Panc1 (cell line): ENCODE measurements around the gene RPL3. TPM values are rescaled to one million over a fixed set of nuclear protein-coding genes. Genes with fewer than 3 reads are reported as not detected.

Experiments used
- ATAC-seq: fragments of 200-7000 bp; cut with Tn5 transposase; 2 replicates; pipeline ENCODE4 v1.9.1; 2020; ENCODE audit warnings: mild to moderate bottlenecking, moderate library complexity
- BruUV-seq: library from RNA; stranded (reverse); fragments of 400-500 nt; replicated peaks from 2 replicates; lab custom pipeline; 2021; lab: Mats Ljungman, UMichigan
- CTCF ChIA-PET: fragments of 300-600 bp; sonication (Branson Sonifier 250); formaldehyde crosslinking; loops from one replicate; lab custom pipeline; 2022; ENCODE audit warnings: antibody characterized with exemption; lab: Charles Lee
- POLR2A ChIA-PET: fragments of 300-600 bp; sonication (Branson Sonifier 250); formaldehyde crosslinking; loops from one replicate; lab custom pipeline; 2022; ENCODE audit warnings: antibody characterized with exemption; lab: Charles Lee
- DNase-seq: peaks from one replicate; pipeline ENCODE4 v3.0.0-alpha.2; 2010; ENCODE audit warnings: low read depth, low spot score
- H3K27ac ChIP-seq: 2 replicates; pipeline ENCODE4 v1.5.1; 2011; ENCODE audit warnings: mild to moderate bottlenecking, low read length, inconsistent platforms
- H3K27me3 ChIP-seq: fragments of 200-500 bp; sonication (Bioruptor generic); 2 replicates; pipeline ENCODE4 v1.6.0; 2014; ENCODE audit warnings: low read length, inconsistent platforms; ENCODE audit not compliant: control insufficient read depth, insufficient read depth
- H3K36me3 ChIP-seq: fragments of 200-500 bp; sonication (Bioruptor generic); 2 replicates; pipeline ENCODE4 v1.5.1; 2014; ENCODE audit warnings: inconsistent platforms, mild to moderate bottlenecking, low read length, moderate library complexity; ENCODE audit not compliant: control insufficient read depth, insufficient read depth
- H3K4me1 ChIP-seq: 2 replicates; pipeline ENCODE4 v1.5.1; 2011; ENCODE audit warnings: inconsistent platforms, mild to moderate bottlenecking, low read length, moderate library complexity; ENCODE audit not compliant: control insufficient read depth, insufficient read depth
- H3K4me3 ChIP-seq, 2 experiments: 2 replicates each; pipeline ENCODE4 v1.5.1; 2011 to 2012; ENCODE audit warnings: low read depth in 2 of 2, low read length in 2 of 2, mild to moderate bottlenecking in 2 of 2, inconsistent platforms in 1 of 2, moderate library complexity in 1 of 2
- H3K9me3 ChIP-seq: fragments of 200-500 bp; sonication (Bioruptor generic); 2 replicates; pipeline ENCODE4 v1.5.1; 2014; ENCODE audit warnings: low read depth, mild to moderate bottlenecking, inconsistent platforms, low read length, moderate library complexity; ENCODE audit not compliant: control insufficient read depth, insufficient read depth
- CTCF ChIP-seq: fragments of 450-650 bp; IDR thresholded peaks from 2 replicates; pipeline ENCODE4 v1.5.1; 2017; ENCODE audit warnings: mild to moderate bottlenecking
- POLR2AphosphoS5 ChIP-seq: IDR thresholded peaks from 2 replicates; pipeline ENCODE4 v1.6.1; 2012; ENCODE audit warnings: mild to moderate bottlenecking, low read depth, low read length, moderate library complexity
- REST ChIP-seq, 2 experiments: IDR thresholded peaks; 2 replicates each; pipeline ENCODE4 v1.6.1; 2011 to 2012; ENCODE audit warnings: low read depth in 2 of 2, control low read depth in 1 of 2, low read length in 1 of 2, mild to moderate bottlenecking in 1 of 2, moderate library complexity in 1 of 2; ENCODE audit not compliant: insufficient read depth in 1 of 2
- SIN3A ChIP-seq: IDR thresholded peaks from 2 replicates; pipeline ENCODE4 v1.6.1; 2012; ENCODE audit warnings: low read depth, mild to moderate bottlenecking, low read length, moderate library complexity, borderline replicate concordance; ENCODE audit not compliant: insufficient read depth
- TCF7L2 ChIP-seq: IDR thresholded peaks from 2 replicates; pipeline ENCODE4 v1.6.1; 2011; ENCODE audit warnings: mild to moderate bottlenecking, low read depth, low read length, inconsistent platforms
- in situ Hi-C: cut with HindIII; loops from 2 replicates; pipeline ENCODE4 v1.10.0; 2016; ENCODE audit warnings: low sequenced_read_pairs, low pct_unique_long_range_greater_than_20kb
- intact Hi-C: fragments of 100-400 bp; cut with micrococcal nuclease; formaldehyde crosslinking; loops from one replicate; pipeline ENCODE4 v1.10.0; 2022; ENCODE audit not compliant: unreplicated experiment
- total RNA-seq: library from RNA; stranded (reverse); gene quantifications from one replicate; pipeline ENCODE4 v1.2.1, GENCODE V29; 2021; ENCODE audit not compliant: unreplicated experiment

Gene RPL3
- total RNA-seq, 1 experiment from 2014 or later: 885 TPM

GRCh38 chr22:39296981-39297489 lies 22.4 kb downstream of the RPL3 start:
- intact Hi-C loops (no loop called here), in situ Hi-C loops (no loop called here)
- no peaks in the 10 kb centered on the region for H3K27me3 ChIP-seq
- TF ChIP-seq TCF7L2 (no peak), REST (IDR thresholded peaks at IDR 0.05; ENCODE audit: insufficient read depth in 1 of 2, low read depth in 2 of 2, low read length in 1 of 2) (no peak), SIN3A (no peak), CTCF (no peak), POLR2AphosphoS5 (no peak)
- CTCF ChIA-PET: interaction anchor here (0.6 to 0.7 kb wide), 2 partner anchors 10 to 233 kb away, joined by 3 read pairs; no protein-coding TSS in a partner anchor
- peak overlapping the region; percentile 90 for H3K27ac ChIP-seq
- peak; percentile 5; the same call in 1 of the 2 replicates for ATAC-seq
- no peak for DNase-seq
- H3K36me3 ChIP-seq: no peaks in the 10 kb centered on the region
- H3K4me3 ChIP-seq: no peak overlapping the region
- H3K4me1 ChIP-seq: peaks cover 67% of the 10 kb centered on the region
- POLR2A ChIA-PET: no interaction called here
- no peaks in the 10 kb centered on the region for H3K9me3 ChIP-seq
- no TSS peak for BruUV-seq

GRCh38 chr22:39296535-39296934 lies 22.9 kb downstream of the RPL3 start:
- CTCF ChIA-PET: no interaction called here
- peak overlapping the region; percentile 90 for H3K27ac ChIP-seq
- no peaks in the 10 kb centered on the region for H3K9me3 ChIP-seq
- BruUV-seq: no TSS peak
- ATAC-seq (no peak), DNase-seq (no peak)
- H3K27me3 ChIP-seq: no peaks in the 10 kb centered on the region
- no peak overlapping the region for H3K4me3 ChIP-seq
- in situ Hi-C loops: no loop called here
- H3K36me3 ChIP-seq: no peaks in the 10 kb centered on the region
- no peak for TF ChIP-seq TCF7L2
- no peak for TF ChIP-seq REST (IDR thresholded peaks at IDR 0.05; ENCODE audit: insufficient read depth in 1 of 2, low read depth in 2 of 2, low read length in 1 of 2)
- no peak for TF ChIP-seq POLR2AphosphoS5
- H3K4me1 ChIP-seq: peaks cover 69% of the 10 kb centered on the region
- POLR2A ChIA-PET: no interaction called here
- intact Hi-C loops: no loop called here
